Central memory CD8-positive, alpha-beta T cell (primary cell): ENCODE measurements around the gene DIO3.
A peak's percentile ranks its signal among the peaks of the same experiment; 100 is the strongest.

ENCODE experiments used
- ATAC-seq: fragments of 150-1000 bp; cut with Tn5 transposase; replicated peaks from 2 replicates; pipeline ENCODE4 v1.10.0; 2022; ENCODE audit warnings: mild to moderate bottlenecking, moderate FRiP score, moderate number of reproducible peaks; ENCODE audit not compliant: poor library complexity, severe bottlenecking; ENCODE audit errors: extremely low read depth
- DNase-seq, 2 donors: peaks; one replicate each; pipeline ENCODE4 v3.0.0; 2021; ENCODE audit warnings: low spot score in 2 of 2
- H3K27ac Mint-ChIP-seq: one replicate; pipeline ENCODE4 v1.8.0; 2022; ENCODE audit warnings: low read depth, mild to moderate bottlenecking, moderate library complexity, mixed read lengths
- H3K27me3 Mint-ChIP-seq: one replicate; pipeline ENCODE4 v1.8.0; 2022; ENCODE audit warnings: mixed read lengths
- H3K36me3 Mint-ChIP-seq: one replicate; pipeline ENCODE4 v1.8.0; 2022; ENCODE audit warnings: mild to moderate bottlenecking, moderate library complexity, mixed read lengths; ENCODE audit not compliant: insufficient read depth
- H3K4me1 Mint-ChIP-seq: one replicate; pipeline ENCODE4 v1.8.0; 2022; ENCODE audit warnings: mixed read lengths
- H3K4me3 Mint-ChIP-seq: one replicate; pipeline ENCODE4 v1.8.0; 2022; ENCODE audit warnings: mild to moderate bottlenecking, moderate library complexity, mixed read lengths
- H3K9me3 Mint-ChIP-seq: one replicate; pipeline ENCODE4 v1.8.0; 2022; ENCODE audit warnings: mixed read lengths

DIO3 gene

GRCh38 chr14:101529079-101529478 lies 32.2 kb upstream of the DIO3 start:
- DNase-seq (no peak), ATAC-seq (no peak)
- H3K9me3 Mint-ChIP-seq: no peaks in the 10 kb centered on the region
- H3K27me3 Mint-ChIP-seq: peaks cover 22% of the 10 kb centered on the region
- H3K36me3 Mint-ChIP-seq: peaks cover 2% of the 10 kb centered on the region
- no peak overlapping the region for H3K27ac Mint-ChIP-seq
- H3K4me3 Mint-ChIP-seq: no peak overlapping the region
- peaks cover 6% of the 10 kb centered on the region for H3K4me1 Mint-ChIP-seq

GRCh38 chr14:101534198-101534597 lies 27.1 kb upstream of the DIO3 start:
- Mint-ChIP-seq H3K27ac (peak overlapping the region; percentile 96), H3K9me3 (no peaks in the 10 kb centered on the region), H3K36me3 (peaks cover 4% of the 10 kb centered on the region), H3K27me3 (peaks cover 14% of the 10 kb centered on the region), H3K4me3 (no peak overlapping the region), H3K4me1 (peaks cover 34% of the 10 kb centered on the region)
- ATAC-seq (no peak), DNase-seq (no peak)

DNA sequence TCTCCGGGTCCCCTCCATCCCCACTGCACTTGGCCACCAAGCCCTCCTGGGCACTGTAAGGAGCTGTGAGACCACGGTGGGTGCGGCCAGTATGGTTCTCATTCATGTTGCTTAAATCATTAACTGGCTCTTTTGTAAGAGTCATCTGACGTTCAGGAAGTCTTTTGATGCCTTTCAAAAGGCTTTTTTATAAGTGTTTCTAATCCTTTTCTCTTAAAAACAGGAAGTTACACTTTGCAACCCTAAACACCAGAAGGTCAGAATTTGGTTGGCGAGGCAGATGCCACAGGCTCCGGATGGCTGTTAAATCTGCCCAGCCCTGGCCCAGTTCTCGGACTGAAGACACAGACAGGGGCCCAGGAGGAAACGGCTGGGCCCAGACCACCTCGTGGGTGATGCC lies 26.1 kb upstream of the DIO3 start:
- peaks cover 4% of the 10 kb centered on the region for H3K36me3 Mint-ChIP-seq
- H3K9me3 Mint-ChIP-seq: no peaks in the 10 kb centered on the region
- peak in 1 of 2 donors; percentile 13 for DNase-seq
- H3K27me3 Mint-ChIP-seq: peaks cover 14% of the 10 kb centered on the region
- ATAC-seq: peak; percentile 69
- H3K4me3 Mint-ChIP-seq: peak overlapping the region; percentile 72
- peaks cover 31% of the 10 kb centered on the region for H3K4me1 Mint-ChIP-seq
- H3K27ac Mint-ChIP-seq: peak overlapping the region; percentile 96

- no peaks in the 10 kb centered on the region for H3K9me3 Mint-ChIP-seq
- no peak for ATAC-seq
- peak overlapping the region; percentile 96 for H3K27ac Mint-ChIP-seq
- peak overlapping the region; percentile 72 for H3K4me3 Mint-ChIP-seq
- no peak for DNase-seq
- peaks cover 4% of the 10 kb centered on the region for H3K36me3 Mint-ChIP-seq
- H3K4me1 Mint-ChIP-seq: peaks cover 28% of the 10 kb centered on the region
- peaks cover 14% of the 10 kb centered on the region for H3K27me3 Mint-ChIP-seq
Measured at GRCh38 chr14:101535701-101536207, 25.5 kb upstream of the DIO3 start.

GRCh38 chr14:101537286-101537685 lies 24.0 kb upstream of the DIO3 start:
- peaks cover 2% of the 10 kb centered on the region for H3K36me3 Mint-ChIP-seq
- peak overlapping the region; percentile 44 for H3K27ac Mint-ChIP-seq
- DNase-seq: no peak
- no peak for ATAC-seq
- no peak overlapping the region for H3K4me3 Mint-ChIP-seq
- peaks cover 28% of the 10 kb centered on the region for H3K4me1 Mint-ChIP-seq
- no peaks in the 10 kb centered on the region for H3K9me3 Mint-ChIP-seq
- H3K27me3 Mint-ChIP-seq: peaks cover 14% of the 10 kb centered on the region

DNA sequence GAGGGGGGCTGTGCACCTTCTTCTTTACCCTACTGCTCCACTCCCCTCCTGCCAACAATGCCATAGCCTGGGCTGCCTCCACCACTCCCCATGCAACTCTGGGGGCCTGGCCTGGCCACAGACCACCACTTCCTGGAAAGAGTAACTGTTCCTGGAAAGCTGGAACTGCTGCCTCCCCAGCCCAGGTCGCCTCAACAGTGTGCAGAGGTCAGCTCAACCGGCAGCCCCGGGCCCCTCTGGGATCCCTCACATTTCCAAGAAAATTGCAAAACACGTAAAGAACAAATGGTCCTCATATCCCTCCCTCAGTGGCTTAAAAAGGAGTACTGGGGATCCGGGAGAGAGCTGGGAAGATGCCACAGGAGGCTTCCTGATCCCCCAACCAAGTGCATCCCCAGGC lies 22.4 kb upstream of the DIO3 start:
- peaks cover 2% of the 10 kb centered on the region for H3K36me3 Mint-ChIP-seq
- H3K4me1 Mint-ChIP-seq: peaks cover 28% of the 10 kb centered on the region
- H3K9me3 Mint-ChIP-seq: no peaks in the 10 kb centered on the region
- ATAC-seq (no peak), DNase-seq (no peak)
- peaks cover 14% of the 10 kb centered on the region for H3K27me3 Mint-ChIP-seq
- no peak overlapping the region for H3K27ac Mint-ChIP-seq
- H3K4me3 Mint-ChIP-seq: no peak overlapping the region

GRCh38 chr14:101539880-101540279 lies 21.4 kb upstream of the DIO3 start:
- peaks cover 2% of the 10 kb centered on the region for H3K36me3 Mint-ChIP-seq
- no peak overlapping the region for H3K27ac Mint-ChIP-seq
- H3K27me3 Mint-ChIP-seq: peaks cover 14% of the 10 kb centered on the region
- no peak overlapping the region for H3K4me3 Mint-ChIP-seq
- H3K9me3 Mint-ChIP-seq: peaks cover 3% of the 10 kb centered on the region
- ATAC-seq (no peak), DNase-seq (no peak)
- H3K4me1 Mint-ChIP-seq: peaks cover 22% of the 10 kb centered on the region

GRCh38 chr14:101540481-101541462 lies 20.5 kb upstream of the DIO3 start:
- Mint-ChIP-seq H3K27me3 (peaks cover 16% of the 10 kb centered on the region), H3K4me1 (peaks cover 13% of the 10 kb centered on the region), H3K27ac (no peak overlapping the region), H3K4me3 (no peak overlapping the region), H3K36me3 (no peaks in the 10 kb centered on the region), H3K9me3 (peaks cover 3% of the 10 kb centered on the region)
- ATAC-seq: no peak
- DNase-seq: no peak

- ATAC-seq (no peak), DNase-seq (no peak)
- H3K9me3 Mint-ChIP-seq: peaks cover 3% of the 10 kb centered on the region
- no peaks in the 10 kb centered on the region for H3K4me1 Mint-ChIP-seq
- H3K4me3 Mint-ChIP-seq: no peak overlapping the region
- H3K27ac Mint-ChIP-seq: no peak overlapping the region
- H3K36me3 Mint-ChIP-seq: no peaks in the 10 kb centered on the region
- peaks cover 25% of the 10 kb centered on the region for H3K27me3 Mint-ChIP-seq
Measured at GRCh38 chr14:101542391-101542790, 18.9 kb upstream of the DIO3 start.

DNA sequence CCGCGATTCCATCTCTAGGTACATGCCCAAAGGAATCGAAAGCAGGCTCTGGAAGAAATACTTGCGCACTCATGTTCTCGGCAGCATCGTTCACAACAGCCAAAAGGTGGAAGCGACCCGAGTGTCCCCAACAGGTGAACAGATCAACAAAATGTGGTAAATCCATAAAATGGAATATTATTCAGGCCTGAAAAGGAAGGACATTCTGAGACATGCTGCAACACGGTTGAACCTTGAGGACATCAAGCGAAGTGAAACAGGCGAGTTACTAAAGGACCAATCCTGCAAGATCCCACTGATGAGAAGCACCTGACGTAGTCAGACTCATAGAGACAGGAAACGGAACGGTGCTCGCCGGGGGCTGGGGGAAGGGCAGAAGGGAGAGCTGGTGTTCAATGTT lies 17.5 kb upstream of the DIO3 start:
- Mint-ChIP-seq H3K4me1 (no peaks in the 10 kb centered on the region), H3K4me3 (no peak overlapping the region), H3K9me3 (peaks cover 3% of the 10 kb centered on the region), H3K27ac (no peak overlapping the region), H3K36me3 (peaks cover 1% of the 10 kb centered on the region), H3K27me3 (peaks cover 20% of the 10 kb centered on the region)
- DNase-seq: no peak
- ATAC-seq: no peak

DNA sequence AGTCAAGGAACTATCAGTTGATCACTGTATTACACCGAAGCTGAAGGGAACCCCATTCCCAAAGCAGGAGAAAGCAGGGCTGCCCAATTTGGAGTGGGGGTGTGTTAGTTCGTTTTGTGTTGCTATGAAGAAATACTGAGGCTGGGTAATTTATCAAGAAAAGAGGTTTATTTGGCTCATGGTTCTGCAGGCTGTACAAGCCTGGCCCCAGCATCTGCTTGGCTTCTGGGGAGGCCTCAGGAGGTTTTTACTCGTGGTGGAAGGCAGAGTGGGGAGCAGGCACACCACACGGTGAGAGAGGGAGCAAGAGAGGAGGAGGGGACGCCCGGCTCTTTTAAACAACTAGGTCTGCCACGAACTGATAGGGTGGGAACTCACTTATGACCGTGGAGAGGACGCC lies 16.7 kb upstream of the DIO3 start:
- DNase-seq (no peak), ATAC-seq (no peak)
- Mint-ChIP-seq H3K4me3 (no peak overlapping the region), H3K27ac (no peak overlapping the region), H3K4me1 (no peaks in the 10 kb centered on the region), H3K9me3 (peaks cover 3% of the 10 kb centered on the region), H3K27me3 (peaks cover 20% of the 10 kb centered on the region), H3K36me3 (peaks cover 1% of the 10 kb centered on the region)

DNA sequence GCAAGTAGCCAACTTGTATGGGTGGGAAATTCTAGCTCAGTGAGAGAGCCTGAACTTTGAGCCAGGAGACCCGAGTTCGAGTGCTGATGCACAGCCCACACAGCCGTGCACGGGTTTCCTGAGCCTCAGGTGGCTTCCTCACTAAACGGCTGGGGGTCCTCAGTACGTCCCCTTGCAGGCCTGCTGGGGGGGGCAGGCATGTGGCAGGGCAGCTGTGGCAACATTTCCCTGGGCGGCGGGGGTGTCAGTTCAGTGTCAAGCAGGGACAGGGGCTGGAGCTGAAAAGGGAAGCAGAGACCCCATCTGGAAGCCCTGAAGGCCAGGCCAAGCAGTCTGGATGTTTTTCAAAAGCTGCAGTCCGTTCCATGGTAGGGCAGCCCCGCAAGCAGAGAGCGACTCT lies 14.6 kb upstream of the DIO3 start:
- peaks cover 1% of the 10 kb centered on the region for H3K36me3 Mint-ChIP-seq
- peaks cover 3% of the 10 kb centered on the region for H3K9me3 Mint-ChIP-seq
- peaks cover 41% of the 10 kb centered on the region for H3K27me3 Mint-ChIP-seq
- H3K4me1 Mint-ChIP-seq: no peaks in the 10 kb centered on the region
- H3K4me3 Mint-ChIP-seq: no peak overlapping the region
- ATAC-seq (no peak), DNase-seq (no peak)
- H3K27ac Mint-ChIP-seq: peak overlapping the region; percentile 36

- ATAC-seq: no peak
- H3K27me3 Mint-ChIP-seq: peaks cover 44% of the 10 kb centered on the region
- H3K9me3 Mint-ChIP-seq: peaks cover 3% of the 10 kb centered on the region
- H3K36me3 Mint-ChIP-seq: peaks cover 1% of the 10 kb centered on the region
- DNase-seq: no peak
- peak overlapping the region; percentile 36 for H3K27ac Mint-ChIP-seq
- H3K4me1 Mint-ChIP-seq: no peaks in the 10 kb centered on the region
- H3K4me3 Mint-ChIP-seq: no peak overlapping the region
Measured at GRCh38 chr14:101547107-101547738, 14.1 kb upstream of the DIO3 start.
